LoVo (cell line): Measurements from ENCODE around the gene PHLDA1.
"Not testable (repeated sequence)": the region's sequence is repeated elsewhere in the genome, so short reads cannot be mapped to it uniquely, and the experiment has no call there.

ENCODE experiments used
- DNase-seq: peaks from one replicate; pipeline ENCODE4 v3.0.0-alpha.2; 2016; ENCODE audit warnings: low spot score

Gene PHLDA1

DNA sequence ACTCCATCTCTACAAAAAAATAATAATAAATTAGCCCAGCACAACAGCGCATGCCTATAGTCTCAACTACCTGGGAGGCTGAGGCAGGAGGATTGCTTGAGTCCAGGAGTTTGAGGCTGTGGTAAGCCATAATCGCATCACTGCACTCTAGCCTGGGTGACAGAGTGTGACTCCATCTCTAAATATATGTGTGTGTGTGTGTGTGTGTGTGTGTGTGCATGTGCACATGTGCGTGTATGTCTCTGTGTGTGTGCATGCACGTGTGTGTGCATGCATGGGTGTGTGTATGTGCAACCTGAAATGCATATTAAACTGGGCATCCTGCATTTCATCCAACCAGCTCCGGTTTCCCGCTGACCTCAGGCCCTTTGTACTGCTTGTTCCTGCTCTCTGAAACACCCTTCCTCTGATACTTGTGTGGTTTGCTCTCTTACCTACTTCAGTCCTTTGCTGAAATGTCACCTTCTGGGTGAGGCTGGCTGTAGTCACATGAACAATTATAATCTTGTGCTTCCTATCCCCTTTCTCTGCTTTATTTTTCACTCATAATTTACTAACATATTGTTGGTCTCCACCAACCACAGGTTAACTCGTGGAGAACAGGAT, 46.9 kb downstream of the PHLDA1 start:
- DNase-seq: peak; percentile 58

DNA sequence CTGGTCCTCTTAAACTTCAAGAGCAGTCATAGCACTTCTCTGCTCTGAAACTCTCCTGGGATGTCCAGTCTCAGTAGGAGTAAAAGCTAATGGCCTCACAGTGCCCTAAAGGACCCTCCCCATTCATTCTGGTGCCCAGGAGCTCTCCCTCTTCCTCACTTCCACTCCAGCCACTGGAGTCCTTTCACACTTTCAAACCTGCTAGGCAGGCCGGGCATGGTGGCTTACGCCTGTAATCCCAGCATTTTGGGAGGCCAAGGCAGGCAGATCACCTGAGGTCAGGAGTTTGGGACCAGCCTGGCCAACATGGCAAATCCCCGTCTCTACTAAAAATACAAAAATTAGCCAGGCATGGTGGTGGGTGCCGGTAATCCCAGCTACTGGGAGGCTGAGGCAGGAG, 47.7 kb downstream of the PHLDA1 start:
- not testable (repeated sequence) for DNase-seq

DNA sequence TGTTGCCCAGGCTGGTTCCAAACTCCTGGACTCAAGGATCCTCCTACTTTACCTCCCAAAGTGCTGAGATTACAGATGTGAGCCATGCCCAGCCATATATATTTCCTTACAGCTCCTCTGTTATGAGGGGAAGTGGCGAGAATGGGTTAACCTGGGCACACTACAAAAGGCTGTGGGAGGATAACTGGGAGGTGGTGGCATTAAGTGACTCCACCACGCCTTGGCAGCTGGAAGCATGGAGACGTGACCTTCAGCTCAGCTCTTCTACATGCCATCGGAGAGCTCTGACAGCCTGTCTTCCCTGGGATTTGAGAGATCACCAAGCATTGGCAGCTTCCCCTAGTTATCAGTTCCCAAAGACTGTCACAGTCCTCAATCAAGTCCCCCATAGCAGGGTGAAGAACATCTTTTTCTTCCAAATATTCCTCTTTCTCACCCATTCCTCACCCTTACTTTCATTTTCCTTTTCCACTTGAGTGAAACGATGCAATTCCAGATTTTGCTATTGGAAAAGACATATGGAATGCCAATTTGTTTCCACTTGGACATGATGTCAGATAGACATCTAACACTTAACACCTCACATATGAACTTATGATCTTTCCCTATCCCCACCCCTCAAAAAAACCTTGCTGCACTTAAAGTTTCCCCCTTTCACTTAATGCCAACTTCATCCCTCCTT, 48.5 kb downstream of the PHLDA1 start:
- DNase-seq: peak; percentile 72

DNA sequence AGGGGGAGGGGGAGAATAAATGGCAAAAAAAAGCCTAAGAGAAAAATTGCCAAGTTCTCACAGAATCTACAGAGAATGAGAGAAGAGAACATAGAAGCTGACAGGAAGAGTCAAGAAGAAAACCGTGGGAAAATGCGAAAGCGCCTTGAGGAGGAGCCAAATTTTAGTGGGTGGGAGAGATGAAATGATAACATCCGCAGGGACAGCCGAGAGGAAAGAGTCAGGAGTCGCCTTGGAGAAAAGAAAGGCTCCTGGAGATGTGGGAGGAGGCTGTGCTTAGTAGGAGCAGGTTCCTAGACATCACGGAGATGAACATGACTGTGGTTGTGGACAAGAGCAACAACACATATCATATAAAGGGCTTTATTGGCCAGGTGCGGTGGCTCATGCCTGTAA, 49.4 kb downstream of the PHLDA1 start:
- peak; percentile 91 for DNase-seq

DNA sequence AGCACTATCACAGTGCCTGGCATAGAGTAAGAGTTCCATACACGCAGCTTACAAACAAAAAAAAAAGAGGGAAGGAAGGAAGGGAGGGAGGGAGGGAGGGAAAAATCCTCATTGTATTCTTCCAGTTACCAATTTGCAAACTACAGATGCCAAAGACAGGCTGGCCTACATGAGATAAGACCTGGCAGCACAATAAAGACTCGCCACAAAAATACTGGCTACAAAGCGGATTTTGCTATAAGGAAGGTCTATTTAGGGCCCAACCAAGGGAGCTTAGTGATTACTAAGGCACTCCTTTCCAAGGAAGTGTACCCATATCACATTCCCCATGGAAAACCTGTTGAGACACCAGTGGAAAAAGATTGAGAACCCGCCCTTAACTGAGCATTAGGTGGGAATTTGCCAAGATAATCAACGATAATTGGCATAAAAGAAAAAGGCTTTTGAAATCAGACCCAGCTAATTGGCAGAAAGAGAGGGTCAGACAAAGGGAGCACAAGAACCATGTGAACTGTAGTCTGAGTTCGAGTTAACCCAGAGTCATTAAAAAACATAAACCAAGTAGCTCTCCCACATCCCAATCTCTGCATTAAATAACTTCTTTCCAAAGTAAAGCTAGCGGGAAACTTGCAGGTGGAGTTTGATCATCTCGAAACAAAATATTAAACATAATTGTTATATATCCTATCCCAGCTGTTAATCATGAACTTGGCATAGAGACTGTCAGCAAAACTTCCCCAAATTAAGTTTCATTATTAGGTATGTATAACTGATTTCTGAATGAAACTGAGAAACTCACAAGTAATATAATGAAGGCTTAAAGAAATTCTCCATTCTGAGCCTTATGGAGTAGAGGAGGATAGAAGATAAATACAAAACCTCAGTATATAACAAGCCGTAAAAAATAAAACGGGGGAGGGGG, 50.1 kb downstream of the PHLDA1 start:
- DNase-seq: no peak

DNA sequence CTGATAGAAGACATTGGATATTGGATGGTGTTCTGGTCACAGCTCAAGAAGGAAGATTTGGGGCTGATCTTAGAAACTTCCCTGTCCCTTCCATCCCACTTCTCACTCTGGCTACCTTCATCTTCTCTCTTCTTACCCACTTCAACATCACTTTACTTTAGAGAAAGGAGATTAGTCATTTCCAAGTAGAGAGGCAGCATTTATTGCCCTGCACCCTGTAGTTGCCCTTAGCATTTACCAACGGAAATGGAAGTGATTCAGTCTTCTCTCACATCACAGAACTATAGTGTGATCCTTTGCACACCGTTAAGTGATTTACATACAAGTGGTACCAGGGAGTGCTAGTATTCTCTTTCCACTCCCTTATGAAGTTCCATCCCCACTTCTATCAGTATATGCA, 52.4 kb downstream of the PHLDA1 start:
- peak; percentile 76 for DNase-seq

DNA sequence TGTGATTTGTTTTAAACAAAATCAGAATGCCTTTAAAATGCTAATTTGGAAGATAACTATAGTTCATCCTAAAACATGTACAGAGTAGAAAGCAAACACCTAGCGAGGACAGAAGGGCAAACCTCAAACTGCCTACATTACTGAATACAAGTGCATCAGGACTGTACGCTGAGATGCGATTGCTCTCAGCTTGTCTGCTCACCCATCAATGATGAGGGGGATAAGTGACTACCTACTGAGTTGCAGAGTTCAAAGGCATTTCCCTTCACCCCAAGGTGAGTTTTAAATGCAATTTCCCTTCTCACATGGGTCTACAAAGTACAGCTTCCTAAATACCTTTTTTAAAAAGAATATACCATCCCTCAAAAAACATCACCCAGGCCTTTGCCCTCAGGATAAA, 52.9 kb downstream of the PHLDA1 start:
- DNase-seq: no peak

DNA sequence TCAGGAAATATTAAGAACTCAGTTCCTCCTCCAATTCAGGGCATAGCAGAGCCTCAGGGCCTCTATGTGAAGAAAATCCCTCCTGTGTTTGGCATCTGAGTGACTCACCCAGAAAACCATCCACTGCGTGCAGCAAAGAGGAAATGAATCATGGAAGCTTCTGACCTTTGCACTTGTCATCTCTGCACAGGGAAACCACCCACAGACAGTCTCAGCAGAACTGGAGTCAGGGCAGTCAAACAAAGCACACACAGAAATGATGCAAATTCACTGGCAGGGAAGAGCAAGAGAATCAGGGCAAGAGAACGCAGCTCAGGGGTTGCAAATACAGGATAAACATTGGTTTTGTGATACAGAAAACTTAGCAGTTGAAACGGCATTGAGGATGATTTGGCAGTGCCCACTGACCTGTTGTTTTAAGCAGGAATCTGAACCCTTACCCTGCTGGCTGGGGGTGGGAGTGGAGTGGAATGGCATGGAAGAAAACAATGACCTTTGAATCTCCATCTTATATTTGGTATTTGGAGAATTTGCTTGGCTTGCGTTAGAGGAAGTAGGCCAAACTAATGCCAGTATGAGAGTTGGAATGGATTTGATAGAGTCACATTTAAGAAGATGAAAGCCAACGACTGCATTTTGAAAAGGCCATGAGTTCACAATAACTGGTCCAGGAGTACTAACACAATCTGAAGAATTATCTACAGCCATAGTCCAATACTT, 53.5 kb downstream of the PHLDA1 start:
- DNase-seq: peak; percentile 100

DNA sequence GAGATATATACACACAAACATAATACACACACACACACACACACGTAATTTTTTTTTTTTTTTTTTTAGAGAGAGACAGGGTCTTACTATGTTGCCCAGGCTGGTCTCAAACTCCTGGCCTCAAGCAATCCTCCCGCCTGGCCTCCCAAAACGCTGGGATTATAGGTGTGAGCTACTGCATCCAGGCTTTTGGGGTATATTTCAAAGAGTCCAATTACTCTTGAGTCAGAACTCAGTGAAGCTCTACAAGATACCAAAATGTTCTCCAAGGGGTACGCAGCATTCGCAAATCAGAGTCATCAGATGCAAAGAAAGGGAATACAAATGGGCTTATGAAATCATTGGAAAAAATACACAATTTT, 54.0 kb downstream of the PHLDA1 start:
- DNase-seq: no peak

DNA sequence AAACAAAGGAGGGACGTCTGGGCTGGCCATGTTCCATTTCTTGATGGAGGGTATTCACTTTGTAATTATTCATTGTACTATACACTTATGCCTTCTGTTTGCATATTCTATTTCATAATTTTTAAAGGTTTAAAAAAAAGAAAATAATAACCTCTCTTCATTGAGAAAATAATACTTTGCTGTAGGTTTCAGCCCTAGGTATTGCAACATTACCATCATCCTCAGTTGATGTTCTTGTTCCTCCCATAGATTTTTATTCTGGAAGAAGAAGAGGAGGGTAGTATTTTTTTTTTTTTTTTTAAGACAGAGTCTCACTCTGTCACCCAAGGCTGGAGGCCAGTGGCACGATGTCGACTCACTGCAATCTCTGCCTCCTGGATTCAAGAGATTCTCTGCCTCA, 54.7 kb downstream of the PHLDA1 start:
- DNase-seq: no peak

DNA sequence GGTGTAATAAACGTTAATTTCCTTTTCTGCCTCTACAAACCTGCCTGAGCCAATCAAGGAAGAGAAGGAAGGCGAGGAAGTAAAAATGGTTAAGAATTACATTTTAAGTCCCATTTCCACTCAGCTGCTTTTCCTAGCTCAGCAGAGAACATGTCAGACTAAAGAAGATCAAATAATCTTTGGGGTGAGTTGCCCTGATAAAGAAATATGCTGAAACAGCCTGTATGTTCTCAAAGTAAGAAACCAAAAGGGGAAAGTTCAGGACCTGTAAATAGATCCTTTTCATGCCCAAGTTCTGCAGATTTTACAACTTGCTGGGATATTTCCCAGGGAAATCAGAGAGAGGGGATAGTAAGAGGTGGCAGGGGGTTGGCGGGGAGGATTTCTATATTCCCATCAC, 55.5 kb downstream of the PHLDA1 start:
- no peak for DNase-seq

DNA sequence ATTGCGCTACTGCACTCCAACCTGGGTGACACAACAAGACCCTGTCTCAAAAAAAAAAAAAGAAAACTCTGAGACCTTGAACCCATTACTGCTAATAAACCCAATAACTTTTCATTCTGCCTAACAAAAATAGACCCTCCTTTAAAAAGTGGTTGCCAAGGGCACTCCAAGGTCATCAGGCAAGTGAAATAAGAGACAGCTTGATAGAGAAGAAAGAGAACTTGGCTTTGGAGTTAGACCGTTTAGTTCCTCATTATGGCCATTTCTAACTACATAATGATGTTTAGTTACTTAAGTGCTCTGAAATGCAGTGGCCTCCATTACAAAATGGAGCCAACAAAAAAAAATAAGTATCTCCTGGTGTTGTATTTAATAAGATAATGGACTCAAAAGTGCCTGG, 55.9 kb downstream of the PHLDA1 start:
- DNase-seq: no peak
